PC-9 (cell line): ENCODE data around the gene UBE4A. TPM values are rescaled to one million over a fixed set of nuclear protein-coding genes. Genes with fewer than 3 reads are reported as not detected.

Source experiments
- BruUV-seq: library from RNA; stranded (reverse); fragments of 400-500 nt; replicated peaks from 2 replicates; lab custom pipeline; 2021; lab: Mats Ljungman, UMichigan
- CTCF ChIA-PET: fragments of 300-600 bp; sonication (Branson Sonifier 250); formaldehyde crosslinking; loops from one replicate; lab custom pipeline; 2022; ENCODE audit warnings: antibody characterized with exemption; lab: Charles Lee
- POLR2A ChIA-PET: fragments of 300-600 bp; sonication (Branson Sonifier 250); formaldehyde crosslinking; loops from one replicate; lab custom pipeline; 2022; ENCODE audit warnings: antibody characterized with exemption; ENCODE audit not compliant: unreplicated experiment; lab: Charles Lee
- DNase-seq, 2 experiments: peaks; one replicate each; pipeline versions ENCODE4 v3.0.0 to v3.0.0-alpha.2; 2015 to 2022; ENCODE audit warnings: mixed read lengths in 1 of 2
- H2AFZ ChIP-seq: fragments of 200-600 bp; sonication (generic); 2 replicates; pipeline ENCODE4 v1.8.1; 2017; ENCODE audit warnings: antibody characterized with exemption
- H3F3A ChIP-seq: fragments of 200-600 bp; sonication (generic); 2 replicates; pipeline ENCODE4 v1.8.1; 2017; ENCODE audit warnings: antibody characterized with exemption, mild to moderate bottlenecking, low read depth; ENCODE audit not compliant: insufficient read depth
- H3K27ac ChIP-seq: fragments of 200-600 bp; sonication (generic); 2 replicates; pipeline ENCODE4 v1.6.1; 2016; ENCODE audit warnings: mixed run types
- H3K27me3 ChIP-seq: fragments of 200-600 bp; sonication (generic); 2 replicates; pipeline ENCODE4 v1.6.1; 2016; ENCODE audit warnings: low read depth, mixed run types; ENCODE audit not compliant: insufficient read depth
- H3K36me3 ChIP-seq: fragments of 200-600 bp; sonication (generic); 2 replicates; pipeline ENCODE4 v1.6.1; 2016; ENCODE audit warnings: low read depth, mixed run types
- H3K4me1 ChIP-seq: fragments of 200-600 bp; sonication (generic); replicated peaks from 2 replicates; pipeline ENCODE4 v1.6.1; 2016; ENCODE audit warnings: mixed run types; ENCODE audit not compliant: insufficient read depth
- H3K4me2 ChIP-seq: fragments of 200-600 bp; sonication (generic); 2 replicates; pipeline ENCODE4 v1.6.1; 2017; ENCODE audit warnings: mixed run types
- H3K4me3 ChIP-seq: fragments of 200-600 bp; sonication (generic); 2 replicates; pipeline ENCODE4 v1.6.1; 2016; ENCODE audit warnings: mixed run types
- H3K79me2 ChIP-seq: fragments of 200-600 bp; sonication (generic); 2 replicates; pipeline ENCODE4 v1.6.1; 2017; ENCODE audit warnings: low read depth, mixed run types
- H3K9me2 ChIP-seq: fragments of 200-600 bp; sonication (generic); 2 replicates; pipeline ENCODE4 v1.8.1; 2017; ENCODE audit warnings: mild to moderate bottlenecking; ENCODE audit not compliant: insufficient read depth
- H3K9me3 ChIP-seq: fragments of 200-600 bp; sonication (generic); 2 replicates; pipeline ENCODE4 v1.8.1; 2016; ENCODE audit warnings: low read depth; ENCODE audit not compliant: insufficient read depth
- H4K20me1 ChIP-seq: fragments of 200-600 bp; sonication (generic); 2 replicates; pipeline ENCODE4 v1.8.1; 2017; ENCODE audit not compliant: insufficient read depth
- EZH2 ChIP-seq: fragments of 200-600 bp; sonication (generic); IDR thresholded peaks from 2 replicates; pipeline ENCODE4 v1.8.0; 2017; ENCODE audit warnings: antibody characterized with exemption, low read depth
- intact Hi-C: fragments of 100-400 bp; cut with micrococcal nuclease; formaldehyde crosslinking; loops from one replicate; pipeline ENCODE4 v1.10.0; 2022; ENCODE audit not compliant: unreplicated experiment
- total RNA-seq: library from RNA; stranded (reverse); gene quantifications from 2 replicates; pipeline ENCODE4 v1.2.3, GENCODE V29; 2021
- TF ChIP-seq, protein P1 (sequence below): fragments of 200-600 bp; sonication (generic); conservative IDR thresholded peaks from 2 replicates; pipeline ENCODE4 v1.6.1; 2017; ENCODE audit warnings: mixed run types, antibody characterized with exemption, mild to moderate bottlenecking, moderate library complexity

Gene UBE4A
- total RNA-seq, 1 experiment from 2014 or later, result 30.9 TPM

DNA sequence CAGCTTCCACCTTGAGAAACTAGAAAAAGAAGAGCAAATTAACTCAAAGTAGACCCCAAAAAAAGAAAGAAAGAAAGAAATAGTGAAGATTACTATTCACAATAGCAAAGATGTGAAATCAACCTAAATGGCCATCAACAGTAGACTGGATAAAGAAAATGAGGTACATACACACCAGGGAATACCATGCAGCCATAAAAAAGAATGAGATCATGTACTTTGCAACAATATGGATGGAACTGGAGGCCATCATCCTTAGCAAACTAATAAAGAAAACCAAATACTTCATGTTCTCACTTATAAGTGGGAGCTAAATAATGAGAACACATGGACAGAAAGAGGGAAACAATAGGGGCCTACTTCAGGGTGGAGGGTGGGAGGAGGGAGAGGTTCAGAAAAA lies 30.7 kb upstream of the UBE4A start:
- Histone ChIP-seq H3K9me3 (no peaks in the 10 kb centered on the region), H2AFZ (no peak overlapping the region), H3K4me1 (no peaks in the 10 kb centered on the region), H3K4me3 (no peak overlapping the region), H3K27me3 (no peaks in the 10 kb centered on the region), H4K20me1 (no peaks in the 10 kb centered on the region), H3K79me2 (no peaks in the 10 kb centered on the region), H3K27ac (no peak overlapping the region), H3K36me3 (no peaks in the 10 kb centered on the region), H3K4me2 (no peak overlapping the region), H3K9me2 (no peaks in the 10 kb centered on the region), H3F3A (no peaks in the 10 kb centered on the region; the same call in 1 of the 2 replicates)
- no peak for TF ChIP-seq EZH2
- TF ChIP-seq, protein P1, sequence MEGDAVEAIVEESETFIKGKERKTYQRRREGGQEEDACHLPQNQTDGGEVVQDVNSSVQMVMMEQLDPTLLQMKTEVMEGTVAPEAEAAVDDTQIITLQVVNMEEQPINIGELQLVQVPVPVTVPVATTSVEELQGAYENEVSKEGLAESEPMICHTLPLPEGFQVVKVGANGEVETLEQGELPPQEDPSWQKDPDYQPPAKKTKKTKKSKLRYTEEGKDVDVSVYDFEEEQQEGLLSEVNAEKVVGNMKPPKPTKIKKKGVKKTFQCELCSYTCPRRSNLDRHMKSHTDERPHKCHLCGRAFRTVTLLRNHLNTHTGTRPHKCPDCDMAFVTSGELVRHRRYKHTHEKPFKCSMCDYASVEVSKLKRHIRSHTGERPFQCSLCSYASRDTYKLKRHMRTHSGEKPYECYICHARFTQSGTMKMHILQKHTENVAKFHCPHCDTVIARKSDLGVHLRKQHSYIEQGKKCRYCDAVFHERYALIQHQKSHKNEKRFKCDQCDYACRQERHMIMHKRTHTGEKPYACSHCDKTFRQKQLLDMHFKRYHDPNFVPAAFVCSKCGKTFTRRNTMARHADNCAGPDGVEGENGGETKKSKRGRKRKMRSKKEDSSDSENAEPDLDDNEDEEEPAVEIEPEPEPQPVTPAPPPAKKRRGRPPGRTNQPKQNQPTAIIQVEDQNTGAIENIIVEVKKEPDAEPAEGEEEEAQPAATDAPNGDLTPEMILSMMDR, result no peak
- no TSS peak for BruUV-seq
- intact Hi-C loops, result no loop called here
- ChIA-PET POLR2A (no interaction called here), CTCF (no interaction called here)
- DNase-seq, result no peak

DNA sequence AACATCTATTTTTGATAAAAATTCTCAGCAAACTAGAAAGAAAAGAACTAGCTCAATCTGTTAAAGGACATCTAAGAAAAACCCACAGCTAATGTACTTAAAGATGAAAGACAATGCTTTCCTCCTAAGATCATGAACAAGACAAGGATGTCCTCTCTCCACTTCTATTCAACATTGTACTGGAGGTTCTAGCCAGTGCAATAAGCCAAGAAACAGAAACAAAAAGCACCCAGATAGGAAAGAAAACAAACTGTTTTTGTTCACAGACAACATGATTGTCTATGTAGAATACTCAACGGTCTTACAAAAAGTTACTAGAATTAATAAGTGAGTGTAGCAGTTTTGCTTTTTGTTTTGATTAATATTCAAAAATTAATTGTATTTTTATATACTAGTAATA lies 24.7 kb upstream of the UBE4A start:
- Histone ChIP-seq H3K27me3 (no peaks in the 10 kb centered on the region), H3F3A (no peaks in the 10 kb centered on the region), H2AFZ (no peak overlapping the region), H3K36me3 (no peaks in the 10 kb centered on the region), H3K9me2 (no peaks in the 10 kb centered on the region), H4K20me1 (no peaks in the 10 kb centered on the region), H3K27ac (no peak overlapping the region), H3K4me2 (no peak overlapping the region), H3K4me1 (no peaks in the 10 kb centered on the region), H3K4me3 (no peak overlapping the region), H3K9me3 (no peaks in the 10 kb centered on the region), H3K79me2 (no peaks in the 10 kb centered on the region)
- no peak for DNase-seq
- intact Hi-C loops, result no loop called here
- TF ChIP-seq, protein P1, result no peak
- TF ChIP-seq EZH2, result no peak
- BruUV-seq, result no TSS peak
- POLR2A ChIA-PET, result no interaction called here
- CTCF ChIA-PET, result no interaction called here

DNA sequence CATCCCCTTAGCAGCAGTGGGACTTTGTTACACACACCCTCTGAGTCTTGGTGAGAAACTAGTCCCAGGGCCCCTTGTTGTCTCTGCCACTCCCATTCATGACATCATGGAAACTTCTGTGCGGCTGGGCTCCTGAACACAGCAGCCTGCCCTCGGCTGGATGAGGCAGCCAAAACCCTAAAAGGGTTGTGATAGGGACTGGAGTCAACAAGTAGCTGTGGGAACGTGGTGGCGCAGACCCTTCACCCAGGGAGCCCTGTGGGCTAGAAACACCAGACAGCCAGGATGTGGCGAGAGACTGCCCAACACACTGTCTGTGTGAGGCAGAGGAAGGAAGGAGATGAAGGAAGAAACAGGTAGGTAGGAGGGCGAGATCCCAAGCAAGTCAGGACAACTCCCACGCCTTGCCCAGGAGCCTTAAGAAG lies 20.8 kb upstream of the UBE4A start:
- intact Hi-C loops, result no loop called here
- H3K4me2 ChIP-seq, result no peak overlapping the region
- H3K27ac ChIP-seq, result no peak overlapping the region
- H3K79me2 ChIP-seq, result no peaks in the 10 kb centered on the region
- H3K9me3 ChIP-seq, result no peaks in the 10 kb centered on the region
- no peak overlapping the region for H3K4me3 ChIP-seq
- no peaks in the 10 kb centered on the region for H3K4me1 ChIP-seq
- no peaks in the 10 kb centered on the region for H3K27me3 ChIP-seq
- H4K20me1 ChIP-seq, result no peaks in the 10 kb centered on the region
- POLR2A ChIA-PET, result no interaction called here
- CTCF ChIA-PET, result no interaction called here
- TF ChIP-seq, protein P1, result no peak
- TF ChIP-seq EZH2, result no peak
- no peaks in the 10 kb centered on the region for H3F3A ChIP-seq
- no peak for DNase-seq
- H3K9me2 ChIP-seq, result no peaks in the 10 kb centered on the region
- BruUV-seq, result no TSS peak
- no peaks in the 10 kb centered on the region for H3K36me3 ChIP-seq
- H2AFZ ChIP-seq, result no peak overlapping the region
